ENCODE measurements around the gene TRERF1. TPM values are rescaled to one million over a fixed set of nuclear protein-coding genes. Genes with fewer than 3 reads are reported as not detected.
"Not testable (repeated sequence)": the region's sequence is repeated elsewhere in the genome, so short reads cannot be mapped to it uniquely, and the experiment has no call there.

The TRERF1 gene
- total RNA-seq, 1 donor from 2014 or later = 24.7 TPM

DNA sequence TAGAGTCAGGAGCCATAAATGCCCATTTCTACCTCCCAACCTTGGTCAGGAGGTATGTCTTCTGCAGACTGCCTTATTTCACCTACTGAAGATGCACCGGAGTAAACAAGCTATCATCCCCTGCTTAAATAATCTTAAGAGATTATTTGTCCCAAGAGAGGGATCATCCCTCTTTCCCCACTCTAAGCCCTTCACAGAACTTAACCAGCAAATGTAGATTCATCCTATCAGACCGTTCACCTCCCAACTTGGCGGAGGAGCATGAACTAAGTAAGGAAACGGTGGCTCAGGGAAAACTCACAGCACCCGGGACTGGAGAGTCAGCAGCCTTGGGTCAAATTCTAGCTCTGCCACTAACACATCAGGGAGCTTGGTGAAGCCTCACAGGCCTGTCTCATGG lies 115.3 kb downstream of the TRERF1 start:
- no peak for DNase-seq (ENCODE audit: low spot score)

DNA sequence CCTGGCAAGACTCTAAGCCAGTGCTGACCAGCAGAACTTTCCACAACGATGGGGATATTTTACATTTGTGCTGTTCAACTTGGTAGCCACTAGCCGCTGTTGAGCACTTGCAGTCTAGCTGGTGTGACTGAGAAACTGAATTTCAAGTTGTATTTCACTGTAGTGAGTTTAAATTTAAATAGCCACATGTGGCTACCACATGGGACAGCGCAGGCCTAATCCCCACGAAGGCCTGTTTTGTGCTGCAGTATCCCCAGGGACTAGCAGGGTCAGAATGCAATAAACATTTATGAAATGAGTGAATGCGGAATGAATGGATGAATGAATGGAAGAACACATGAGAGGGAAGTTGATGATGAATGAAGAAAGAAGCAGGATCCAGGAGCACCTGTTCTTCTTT lies 115.8 kb downstream of the TRERF1 start:
- DNase-seq (ENCODE audit: low spot score) = no peak

DNA sequence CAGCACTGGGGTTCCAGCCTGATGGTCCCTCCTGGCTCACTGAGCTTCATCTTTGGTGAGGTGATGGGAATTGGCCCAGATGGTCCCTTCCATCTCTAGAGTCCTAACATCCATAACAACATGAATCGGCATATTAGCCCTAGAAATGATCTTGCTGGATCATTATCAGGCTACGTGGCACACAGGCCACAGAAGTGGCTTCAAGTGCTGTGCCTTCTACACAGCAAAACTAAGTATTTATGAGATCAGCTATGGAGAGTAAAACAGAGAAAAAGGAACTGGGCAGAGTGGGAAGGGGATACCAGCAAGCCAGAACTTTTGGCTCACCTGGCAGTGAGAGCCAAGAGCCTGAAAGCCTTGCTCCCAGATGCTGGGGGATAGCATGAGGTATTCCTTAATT lies 116.9 kb downstream of the TRERF1 start:
- DNase-seq (ENCODE audit: low spot score) = no peak

GRCh38 chr6:42333612-42334011 lies 118.1 kb downstream of the TRERF1 start:
- DNase-seq (ENCODE audit: low spot score) = no peak

GRCh38 chr6:42332916-42333315 lies 118.8 kb downstream of the TRERF1 start:
- no peak for DNase-seq (ENCODE audit: low spot score)

GRCh38 chr6:42331019-42331418 lies 120.7 kb downstream of the TRERF1 start:
- no peak for DNase-seq (ENCODE audit: low spot score)

GRCh38 chr6:42326248-42326647 lies 125.5 kb downstream of the TRERF1 start:
- DNase-seq (ENCODE audit: low spot score) = no peak

- DNase-seq (ENCODE audit: low spot score) = not testable (repeated sequence)
These were observed 126.9 kb downstream of the TRERF1 start for GRCh38 chr6:42324656-42325324.

DNA sequence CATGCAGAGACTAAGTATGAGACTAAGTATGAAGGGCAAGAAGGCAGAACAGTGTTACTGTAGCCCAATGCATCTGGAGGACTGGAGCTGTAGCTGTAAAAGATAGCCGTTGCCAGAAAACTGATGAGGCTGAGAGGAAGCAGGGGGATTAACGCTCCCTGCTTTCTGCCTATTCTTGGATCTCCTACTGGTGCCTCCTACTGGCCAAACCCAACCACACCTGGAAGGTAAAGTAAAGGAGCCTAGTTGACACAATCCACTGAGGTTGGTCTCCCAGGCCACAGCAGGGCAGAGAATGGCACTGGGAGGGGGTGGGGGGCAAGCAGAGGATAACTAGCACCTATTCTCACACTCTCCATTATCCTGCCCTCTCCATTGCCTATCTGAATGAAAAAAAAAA lies 129.1 kb downstream of the TRERF1 start:
- DNase-seq (ENCODE audit: low spot score) = no peak

GRCh38 chr6:42321976-42322375 lies 129.8 kb downstream of the TRERF1 start:
- no peak for DNase-seq (ENCODE audit: low spot score)

DNA sequence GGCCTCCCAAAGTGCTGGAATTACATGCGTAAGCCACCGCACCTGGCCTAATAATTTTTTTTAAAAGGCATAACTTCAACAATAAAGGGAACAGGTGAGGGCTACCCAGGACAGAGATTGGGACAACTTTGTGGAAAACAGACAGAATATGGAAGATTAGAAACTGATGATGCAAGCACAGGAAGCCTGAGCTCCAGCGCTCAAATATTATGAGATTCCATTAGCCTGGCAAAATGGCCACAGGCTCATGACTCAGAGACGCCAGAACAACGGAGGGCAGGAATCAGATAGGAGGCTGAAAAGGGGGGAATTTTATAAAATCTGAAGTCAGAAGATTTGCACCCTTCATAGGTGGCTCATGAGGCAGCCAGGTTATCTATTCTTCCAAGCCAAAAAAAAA lies 131.0 kb downstream of the TRERF1 start:
- no peak for DNase-seq (ENCODE audit: low spot score)

DNA sequence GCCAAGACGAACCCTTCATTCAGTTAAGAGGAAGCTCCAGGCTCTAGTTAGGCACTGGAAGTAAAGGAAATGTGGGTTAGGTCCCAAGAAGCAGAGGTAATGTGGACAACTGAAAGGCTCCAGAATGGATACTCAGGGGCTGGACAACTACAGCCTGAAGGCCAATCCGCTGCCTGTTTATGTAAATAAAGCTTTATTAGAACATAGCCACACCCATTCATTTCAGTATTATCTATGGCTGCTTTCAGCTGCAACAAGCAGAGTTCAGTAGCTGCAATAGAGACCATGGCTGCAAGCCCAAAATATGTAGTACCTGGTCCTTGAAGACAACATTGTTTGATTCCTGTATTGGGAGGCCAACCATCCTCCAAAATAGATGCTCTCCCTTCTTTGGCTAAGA lies 133.2 kb downstream of the TRERF1 start:
- no peak for DNase-seq (ENCODE audit: low spot score)

GRCh38 chr6:42316981-42317380 lies 134.7 kb downstream of the TRERF1 start:
- DNase-seq (ENCODE audit: low spot score) = no peak

GRCh38 chr6:42315991-42316970 lies 135.4 kb downstream of the TRERF1 start:
- DNase-seq (ENCODE audit: low spot score) = peak; percentile 69

DNA sequence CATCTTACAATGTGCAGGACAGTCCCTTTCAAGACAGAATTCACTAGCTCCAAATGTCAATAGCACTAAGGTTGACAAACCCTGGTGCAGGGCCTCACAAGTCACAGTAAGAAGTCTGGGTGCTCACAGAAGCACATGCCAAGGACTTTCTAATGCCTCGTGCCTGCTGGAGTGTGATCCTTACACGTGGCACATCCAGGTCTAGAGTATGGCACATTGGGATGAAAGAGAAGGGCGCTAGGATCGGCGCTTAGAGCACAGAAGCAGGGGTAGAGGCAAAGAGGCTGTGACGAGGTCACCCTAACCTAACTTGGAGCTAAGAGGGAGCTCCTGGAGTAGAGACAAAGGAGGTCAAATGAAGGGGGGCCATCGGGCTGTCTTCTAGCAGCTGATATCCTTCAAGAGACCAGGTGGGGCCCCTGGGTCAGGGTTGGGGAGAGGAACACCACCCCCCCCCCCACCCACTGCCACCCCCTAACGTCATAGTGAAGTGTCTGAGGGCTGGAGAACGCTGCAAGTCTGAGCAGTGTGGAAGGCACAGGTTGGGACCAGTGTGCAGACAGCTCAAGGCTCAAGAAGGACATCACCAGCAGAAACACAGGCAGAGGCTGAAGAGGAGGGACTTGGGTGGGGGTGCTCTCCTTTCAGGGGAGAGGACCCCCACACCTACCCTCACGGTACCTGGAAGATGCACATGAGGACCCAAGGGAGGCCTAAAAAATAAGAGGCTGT lies 136.3 kb downstream of the TRERF1 start:
- DNase-seq (ENCODE audit: low spot score) = no peak

GRCh38 chr6:42314571-42315258 lies 137.0 kb downstream of the TRERF1 start:
- no peak for DNase-seq (ENCODE audit: low spot score)

DNA sequence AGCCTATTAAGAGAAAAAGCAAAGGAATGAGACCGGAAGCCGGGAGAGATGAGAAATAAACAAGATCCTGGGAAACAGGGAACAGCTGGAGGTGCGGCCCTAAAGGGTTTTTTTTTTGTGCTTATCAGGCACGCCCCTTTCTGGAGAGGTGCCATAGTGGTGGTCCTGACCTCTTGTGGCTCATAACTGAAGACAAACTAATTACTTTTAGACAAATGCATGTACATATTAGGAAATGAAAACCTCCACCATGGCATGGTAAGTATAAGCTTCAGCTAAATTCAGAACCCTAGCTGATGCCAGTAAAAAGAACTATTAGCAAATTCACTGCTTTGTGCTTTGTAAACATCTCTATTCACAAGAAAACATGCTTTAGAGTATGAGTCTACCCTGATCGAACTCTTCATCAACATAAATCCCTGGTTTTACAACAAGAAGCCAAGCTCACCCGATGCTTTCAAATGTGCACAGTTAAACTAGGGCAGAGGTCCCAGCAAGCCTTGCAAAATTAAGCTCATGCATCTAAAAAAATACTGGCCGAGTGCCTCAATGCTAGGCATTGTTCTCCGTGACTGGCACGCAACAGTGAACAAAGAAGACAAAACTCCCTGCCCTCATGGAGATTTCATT lies 137.7 kb downstream of the TRERF1 start:
- DNase-seq (ENCODE audit: low spot score) = no peak

DNA sequence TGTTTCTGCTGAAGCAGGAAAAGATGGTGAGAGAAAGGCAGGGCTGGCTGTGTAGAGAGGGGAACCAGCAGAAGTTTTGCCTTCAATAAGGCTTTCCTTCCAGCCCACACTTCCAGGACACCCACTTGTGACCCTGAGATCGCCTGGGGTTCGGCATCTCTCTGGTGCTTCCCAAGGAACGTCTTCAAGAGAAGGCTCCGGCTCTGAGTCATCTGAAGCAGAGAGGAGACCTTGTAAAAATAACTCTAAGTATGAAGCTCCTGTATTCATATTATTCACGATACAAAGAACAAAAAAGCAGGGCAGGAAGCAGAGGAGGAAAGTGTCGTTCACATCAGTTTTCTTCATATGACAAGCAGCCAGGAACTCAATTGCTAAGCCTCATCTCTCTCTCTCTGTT lies 138.7 kb downstream of the TRERF1 start:
- DNase-seq (ENCODE audit: low spot score) = no peak

DNA sequence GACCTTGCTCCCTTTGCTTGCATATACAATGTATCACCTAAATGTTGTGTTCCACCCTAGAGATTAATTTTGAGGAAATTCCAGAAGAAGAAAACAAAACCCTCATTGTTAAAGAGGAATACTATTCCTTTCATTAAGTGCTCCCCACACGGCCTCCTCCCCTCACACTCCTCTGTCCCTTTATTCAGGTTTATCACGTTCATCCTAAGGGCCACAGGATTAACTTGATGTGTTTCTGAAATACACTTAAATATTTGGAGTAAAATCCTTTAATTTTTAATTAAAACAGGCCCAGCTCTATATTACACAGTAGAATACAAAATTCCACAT lies 144.6 kb downstream of the TRERF1 start:
- DNase-seq (ENCODE audit: low spot score) = no peak

- no peak for DNase-seq (ENCODE audit: low spot score)
These were observed 145.1 kb downstream of the TRERF1 start for GRCh38 chr6:42306439-42307140.

Data from ureter (tissue), 1 donor.